ENCODE data around the gene ADGRG1.

Gene ADGRG1

DNA sequence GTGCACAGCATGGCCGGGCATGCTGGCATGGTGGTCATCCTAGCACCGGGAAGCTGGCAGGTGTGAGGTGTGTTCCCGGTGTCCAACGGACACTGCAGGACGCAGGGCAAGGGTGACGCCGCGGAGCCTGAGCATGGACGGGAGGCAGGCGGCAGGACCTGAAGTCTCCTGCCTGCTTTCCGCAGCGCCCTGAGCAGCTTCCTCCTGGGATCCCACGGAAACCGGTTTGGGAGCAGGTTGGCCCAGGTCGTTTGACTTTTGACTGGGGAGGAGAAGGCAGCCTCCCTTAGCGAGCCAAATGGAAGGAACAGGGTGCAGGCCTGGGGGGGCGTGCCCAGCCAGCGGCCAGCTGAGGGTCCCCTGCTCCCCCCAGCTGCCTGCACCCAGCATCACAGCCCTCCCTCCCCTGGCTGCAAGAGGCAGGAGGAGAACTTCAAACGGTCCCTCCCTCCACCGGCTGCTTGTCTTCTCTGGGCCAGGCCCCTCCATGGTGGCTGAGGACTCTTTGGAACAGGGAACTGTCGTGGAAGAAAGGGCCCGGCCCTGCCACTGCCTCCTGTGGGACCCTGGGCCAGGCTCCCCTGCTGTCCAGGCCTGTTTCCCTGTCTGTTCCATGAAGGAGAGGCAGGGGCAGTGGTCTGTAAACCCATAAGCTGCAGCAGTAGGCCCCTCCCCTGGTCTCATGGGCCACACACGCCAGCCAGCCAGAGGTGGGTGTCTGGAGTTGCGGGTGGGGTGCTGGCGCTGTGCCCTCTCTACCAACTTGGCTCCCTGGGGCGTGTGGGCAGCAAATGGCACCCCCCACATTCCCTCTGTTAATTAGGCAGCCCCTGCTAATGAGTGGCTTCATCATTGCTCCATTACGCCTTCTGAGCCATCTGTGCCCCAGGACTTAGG, 7.8 kb upstream of the ADGRG1 start:
- DNase-seq (ENCODE audit: low read depth), result no peak

DNA sequence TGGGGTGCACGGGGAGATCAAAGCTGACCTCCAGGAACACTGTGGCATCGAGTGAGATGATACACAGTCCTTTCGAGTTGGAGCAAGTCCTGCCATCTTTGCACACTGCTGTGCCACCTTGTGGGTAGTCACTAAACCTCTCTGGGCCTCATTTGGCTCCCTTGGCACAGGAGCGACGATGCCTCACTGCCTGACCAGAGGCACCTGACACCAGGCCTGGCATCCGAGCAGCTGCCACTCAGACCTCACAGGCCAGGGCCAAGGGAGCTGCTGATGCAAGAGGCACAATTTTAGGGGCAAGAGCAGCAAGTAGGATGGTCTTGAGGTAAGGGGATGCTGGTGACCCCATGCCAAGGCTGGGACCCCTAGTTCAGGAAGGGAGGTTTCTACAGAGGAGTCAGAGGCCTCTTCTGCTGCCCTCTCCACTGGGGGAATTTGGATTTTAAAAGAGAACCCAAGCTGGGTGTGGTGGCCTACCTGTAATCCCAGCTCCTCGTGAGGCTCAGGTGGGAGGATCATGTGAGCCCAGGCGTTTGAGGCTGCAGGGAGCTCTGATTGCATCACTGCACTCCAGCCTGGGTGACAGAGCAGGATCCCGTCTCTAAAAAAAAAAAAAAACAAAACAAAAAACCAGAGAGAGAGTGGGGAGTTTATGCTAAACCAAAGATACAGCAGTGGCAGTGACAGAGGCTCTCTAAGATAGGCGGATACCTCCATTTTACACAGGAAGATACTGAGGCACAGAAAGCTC, 6.7 kb upstream of the ADGRG1 start:
- no peak for DNase-seq (ENCODE audit: low read depth)

DNA sequence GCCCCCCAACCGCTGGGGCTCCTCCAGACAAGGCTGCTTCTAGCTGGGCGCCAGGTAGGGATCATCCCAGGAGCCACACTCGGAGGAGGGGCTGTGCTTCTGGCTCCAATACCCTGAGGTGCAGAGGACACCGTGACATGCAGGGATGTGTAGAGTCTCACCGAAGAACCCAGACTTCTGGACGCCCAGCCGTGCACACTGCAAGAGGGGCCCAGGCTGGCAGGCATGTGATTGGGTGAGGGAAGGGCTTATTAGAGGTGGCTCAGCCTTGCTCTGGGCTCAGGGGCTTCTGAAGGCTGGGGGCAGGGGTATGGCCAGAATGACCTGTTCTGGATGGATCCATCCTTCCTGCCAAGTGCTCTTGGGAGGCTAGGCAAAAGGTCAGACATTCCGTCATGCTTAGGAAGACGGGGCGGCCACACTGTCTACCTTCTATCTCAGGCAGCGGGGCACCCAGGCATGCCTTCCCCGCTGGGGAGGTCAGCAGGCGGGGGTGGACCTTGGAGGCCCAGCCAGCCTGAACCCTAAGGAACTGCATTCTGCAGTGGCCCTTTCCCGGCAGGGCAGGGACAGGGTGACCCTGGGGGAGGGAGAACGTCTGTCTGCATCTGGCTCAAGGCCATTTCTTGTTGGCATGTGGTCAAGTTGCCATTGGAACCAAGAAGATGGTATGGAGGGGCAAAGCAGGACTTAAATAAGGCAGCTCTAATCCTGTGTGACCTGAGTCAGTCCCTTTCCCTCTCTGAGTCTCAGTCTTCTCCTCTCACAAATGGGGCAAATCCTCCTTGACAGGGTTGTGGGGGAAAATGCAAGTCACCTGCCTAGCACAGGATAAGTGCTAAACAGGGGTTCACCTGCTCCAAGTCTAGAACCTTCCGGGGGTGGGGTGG, 5.8 kb upstream of the ADGRG1 start:
- DNase-seq (ENCODE audit: low read depth), result no peak

DNA sequence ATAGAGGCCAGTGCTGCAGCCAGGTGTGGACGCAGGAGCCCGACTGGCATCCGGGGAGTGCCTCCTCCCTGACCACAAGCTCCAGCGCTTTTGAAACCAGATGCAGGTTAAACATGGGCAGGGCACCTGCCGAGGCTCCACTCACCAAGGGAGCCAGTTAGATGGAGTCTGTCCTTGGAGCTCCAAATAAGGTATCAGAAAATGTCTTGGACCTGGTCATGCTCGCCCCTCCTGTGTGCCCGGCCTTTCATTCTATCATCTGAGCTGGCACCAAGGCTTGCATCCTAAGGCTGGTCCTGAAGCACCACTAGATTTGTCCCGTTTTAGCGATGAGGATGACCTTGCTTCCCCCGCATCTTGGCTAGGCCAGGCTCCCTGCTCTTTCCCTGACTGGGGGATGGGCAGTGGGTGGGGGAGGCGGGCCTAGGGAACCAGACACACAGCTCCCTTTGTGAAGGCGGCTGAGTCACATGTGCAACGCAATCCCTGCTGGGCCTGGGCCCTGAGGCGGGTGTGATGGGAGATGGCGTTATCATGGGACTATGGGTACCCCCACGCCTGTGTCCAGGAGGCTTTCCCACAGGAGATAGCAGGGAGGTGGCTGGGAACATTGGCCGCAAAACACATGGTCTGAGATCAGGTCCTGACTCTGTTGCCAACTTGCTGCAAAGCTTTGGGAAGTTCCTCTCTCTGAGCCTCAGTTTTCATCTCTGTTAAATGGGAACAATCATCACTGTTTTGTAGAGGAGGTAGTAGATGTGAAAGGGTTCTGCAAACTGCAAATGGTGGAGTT, 5.0 kb upstream of the ADGRG1 start:
- DNase-seq (ENCODE audit: low read depth), result no peak

DNA sequence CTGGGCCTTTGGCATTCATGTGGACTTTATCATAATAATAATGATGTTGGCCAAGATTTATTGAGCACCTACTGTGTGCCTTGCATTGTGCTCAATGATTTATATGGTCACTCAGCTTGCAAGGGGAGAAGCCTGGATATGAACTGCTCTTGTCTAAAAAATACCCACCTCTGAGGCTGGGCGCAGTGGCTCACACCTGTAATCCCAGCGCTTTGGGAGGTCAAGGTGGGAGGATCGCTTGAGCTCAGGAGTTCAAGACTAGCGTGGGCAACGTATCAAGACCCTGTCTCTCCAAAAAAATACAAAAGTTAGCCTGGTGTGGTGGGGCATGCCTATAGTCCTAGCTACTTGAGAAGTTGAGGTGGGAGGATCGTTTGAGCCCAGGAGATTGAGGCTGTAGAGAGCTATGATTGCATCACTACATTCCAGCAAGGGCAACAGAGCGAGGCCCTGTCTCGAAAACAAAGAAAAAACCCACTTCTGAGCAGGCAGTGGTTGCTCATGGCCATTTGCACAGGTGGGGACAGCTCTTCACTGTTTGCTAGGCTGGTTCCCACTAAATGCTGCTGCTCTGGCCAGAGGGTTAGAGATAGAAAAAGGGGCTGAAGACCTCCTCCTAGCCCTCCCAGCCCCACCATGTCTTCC, 4.3 kb upstream of the ADGRG1 start:
- no peak for DNase-seq (ENCODE audit: low read depth)

DNA sequence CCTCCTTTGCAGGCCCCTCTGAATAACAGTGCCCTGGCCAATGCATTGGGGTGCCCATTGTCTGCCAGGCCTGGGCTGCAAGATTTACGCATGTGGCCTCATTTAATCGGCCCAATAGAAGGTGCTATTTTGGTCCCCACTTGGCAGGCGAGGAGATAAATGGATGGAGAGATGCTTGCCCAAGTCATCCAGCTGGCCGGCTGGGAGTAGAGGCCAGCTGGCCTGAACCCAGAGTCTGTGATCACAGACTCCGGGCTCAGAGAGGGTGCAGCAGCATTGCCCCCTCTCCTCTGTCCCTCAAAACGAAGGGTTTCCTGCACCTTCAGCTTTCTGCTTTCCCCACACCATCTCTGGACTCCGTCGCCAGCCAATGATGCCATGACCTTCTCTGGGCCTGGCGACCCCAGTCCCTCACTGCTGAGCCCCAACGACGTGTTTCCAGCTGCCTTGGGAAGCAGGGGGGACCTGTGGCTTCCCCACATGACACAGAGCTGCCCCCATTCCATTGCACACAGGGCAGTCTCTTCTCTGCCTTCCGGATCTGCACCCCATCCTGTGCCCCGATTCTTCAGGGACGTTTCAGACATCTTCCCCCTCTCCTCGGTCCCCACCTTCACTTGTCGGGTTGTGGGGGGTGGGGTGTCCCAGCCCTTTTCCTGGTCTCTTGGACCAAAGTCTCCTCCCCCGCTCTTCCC, 3.5 kb upstream of the ADGRG1 start:
- DNase-seq (ENCODE audit: low read depth), result no peak

DNA sequence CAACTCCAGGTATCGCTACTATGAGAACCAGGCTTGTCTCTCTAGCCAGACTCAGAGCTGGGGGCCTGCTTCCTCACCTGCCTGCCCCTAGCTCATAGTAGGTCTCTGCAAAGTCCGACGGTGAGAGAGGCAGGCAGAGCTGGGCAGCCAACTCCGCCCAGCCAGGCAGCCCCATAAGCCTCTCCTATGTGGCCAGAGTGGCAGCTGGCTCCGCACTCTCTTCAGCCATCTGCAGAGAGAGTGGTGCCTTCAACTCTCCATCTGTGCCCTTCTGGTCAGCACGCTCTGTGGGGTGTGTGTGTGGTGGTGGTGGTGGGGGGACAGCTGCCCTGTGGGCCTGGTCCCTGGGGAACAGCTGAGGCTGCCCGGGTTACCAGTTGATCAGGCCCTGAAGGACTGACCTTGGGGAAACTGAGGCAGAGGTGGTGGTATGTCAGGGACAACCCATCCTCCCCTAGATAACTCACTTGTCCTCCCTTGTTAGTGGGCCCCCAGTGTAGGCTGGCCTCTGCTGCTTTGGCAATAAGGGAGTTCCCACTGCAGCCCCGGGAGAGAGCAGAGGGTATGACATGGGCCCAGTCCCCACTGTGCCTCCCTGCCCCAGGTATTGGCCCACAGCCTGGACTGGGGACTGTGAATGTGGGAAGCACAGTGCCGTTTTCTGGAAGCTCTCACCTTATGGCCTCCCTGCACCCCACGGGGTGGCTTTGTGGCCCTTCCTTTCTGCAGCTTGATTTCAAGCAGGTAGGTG, 1.8 kb upstream of the ADGRG1 start:
- no peak for DNase-seq (ENCODE audit: low read depth)

DNA sequence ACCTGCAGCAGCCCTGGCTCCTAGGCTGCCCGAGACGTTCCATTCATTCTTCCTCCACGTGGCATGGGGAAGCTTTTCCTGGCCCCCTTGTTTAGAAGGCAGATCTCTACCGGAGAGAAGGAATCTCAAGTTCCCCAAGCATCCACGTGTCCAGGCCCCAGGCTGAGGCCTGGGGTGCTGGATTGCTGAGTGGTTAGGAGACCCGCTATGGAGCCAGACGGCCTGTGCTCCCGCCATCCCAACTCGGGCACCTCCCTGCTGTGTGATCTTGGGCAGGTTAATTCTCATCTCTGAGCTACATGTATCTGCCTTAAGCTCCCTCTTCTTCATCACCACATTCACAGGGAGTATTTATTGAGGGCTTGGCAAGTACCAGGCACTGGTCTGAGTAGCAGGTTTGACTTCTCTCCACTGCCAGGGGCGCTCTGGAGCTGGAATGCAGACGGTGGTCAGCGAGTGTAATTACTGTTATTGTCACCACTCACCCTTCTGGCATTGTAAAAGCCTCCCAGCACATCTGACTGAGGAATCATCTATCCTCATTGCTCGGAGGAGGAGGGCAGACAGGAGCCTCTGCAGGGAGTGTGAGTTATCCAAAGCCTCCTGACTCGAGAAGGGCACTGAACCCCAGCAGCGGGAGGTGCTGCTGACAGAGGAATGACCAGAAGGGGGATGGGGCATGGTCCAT, 1.1 kb upstream of the ADGRG1 start:
- peak; percentile 41 for DNase-seq (ENCODE audit: low read depth)

DNA sequence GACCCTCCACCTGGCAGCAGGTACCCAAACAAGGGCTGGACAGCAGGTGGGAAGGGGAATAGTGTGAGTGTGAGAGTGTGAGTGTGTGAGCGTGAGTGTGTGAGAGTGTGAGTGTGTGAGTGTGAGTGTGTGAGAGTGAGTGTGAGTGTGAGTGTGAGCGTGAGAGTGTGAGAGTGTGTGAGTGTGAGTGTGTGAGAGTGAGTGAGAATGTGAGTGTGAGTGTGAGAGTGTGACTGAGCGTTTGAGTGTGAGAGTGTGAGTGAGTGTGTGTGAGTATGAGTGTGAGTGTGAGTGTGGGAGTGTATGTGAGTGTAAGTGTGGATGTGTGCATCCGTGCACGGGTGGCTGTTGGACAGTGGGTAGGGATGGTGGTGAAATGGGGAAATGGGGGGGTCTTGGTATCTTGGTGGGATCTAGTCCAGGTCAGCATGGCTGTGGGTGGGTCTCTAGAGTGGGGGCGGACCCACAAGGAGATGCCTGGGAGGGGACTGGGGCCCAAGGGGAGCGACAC, 408 bp downstream of the ADGRG1 start:
- DNase-seq (ENCODE audit: low read depth), result no peak

DNA sequence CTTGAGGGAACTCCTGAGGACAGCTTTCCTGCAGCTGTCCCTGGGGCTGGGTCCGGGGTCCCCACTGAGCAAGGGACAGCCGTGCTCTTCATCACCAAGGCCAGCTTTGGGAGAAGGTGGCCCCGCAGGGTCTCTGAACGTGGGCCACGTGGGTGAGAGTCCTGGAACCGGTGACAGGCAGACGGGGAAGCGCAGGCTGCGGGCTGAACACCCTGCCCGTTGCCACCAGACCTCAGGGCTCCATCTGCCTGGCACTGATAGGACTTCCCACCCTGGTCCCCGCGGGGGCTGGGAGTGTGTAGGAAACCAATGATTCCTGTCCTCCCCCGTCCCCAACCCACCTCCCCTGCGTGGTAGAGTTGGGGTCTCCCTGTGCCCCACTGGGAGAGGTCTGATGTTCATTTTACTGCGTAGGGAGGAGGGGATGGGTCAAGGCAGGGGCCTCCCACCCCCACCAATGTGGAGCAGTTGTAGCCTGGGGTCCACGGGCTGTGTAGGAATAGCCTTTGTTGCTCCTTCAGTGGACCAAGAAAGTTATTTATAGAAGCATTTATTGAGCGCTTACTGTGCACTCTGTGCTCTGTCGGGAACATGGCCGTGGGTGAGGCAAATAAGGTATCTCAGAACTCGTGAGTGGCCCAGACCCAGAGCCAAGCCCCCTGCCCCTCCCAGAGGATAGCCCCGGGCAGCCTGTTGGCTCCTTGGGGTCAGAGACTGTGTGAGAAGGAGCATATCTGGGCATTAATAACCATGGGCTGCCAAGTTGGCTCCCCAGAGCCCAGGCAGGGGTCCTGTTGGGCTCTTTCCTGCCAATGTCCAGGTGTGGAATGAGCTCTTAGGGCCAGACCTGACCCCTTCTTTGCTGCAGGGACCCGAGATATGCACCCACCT, 1.3 kb downstream of the ADGRG1 start:
- no peak for DNase-seq (ENCODE audit: low read depth)

DNA sequence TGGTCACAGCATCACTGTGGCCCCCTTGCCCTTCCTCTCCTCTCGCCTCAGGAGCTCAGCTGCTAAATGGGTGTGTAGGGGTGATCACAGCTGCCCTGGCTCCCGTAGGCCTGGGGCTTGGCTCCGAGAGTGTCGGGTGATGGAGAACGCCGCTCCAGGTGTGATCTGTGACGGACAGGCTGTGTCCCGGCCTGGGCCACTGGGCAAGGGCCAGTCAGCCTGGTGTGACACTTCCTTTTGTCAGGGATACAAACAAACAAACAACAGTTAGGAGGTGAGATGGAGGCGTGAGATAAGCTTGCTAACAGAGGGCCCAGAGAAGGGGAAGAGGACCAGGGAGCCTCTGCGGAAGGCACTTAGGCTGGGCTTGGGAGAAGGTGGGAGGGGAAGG, 2.0 kb downstream of the ADGRG1 start:
- no peak for DNase-seq (ENCODE audit: low read depth)

DNA sequence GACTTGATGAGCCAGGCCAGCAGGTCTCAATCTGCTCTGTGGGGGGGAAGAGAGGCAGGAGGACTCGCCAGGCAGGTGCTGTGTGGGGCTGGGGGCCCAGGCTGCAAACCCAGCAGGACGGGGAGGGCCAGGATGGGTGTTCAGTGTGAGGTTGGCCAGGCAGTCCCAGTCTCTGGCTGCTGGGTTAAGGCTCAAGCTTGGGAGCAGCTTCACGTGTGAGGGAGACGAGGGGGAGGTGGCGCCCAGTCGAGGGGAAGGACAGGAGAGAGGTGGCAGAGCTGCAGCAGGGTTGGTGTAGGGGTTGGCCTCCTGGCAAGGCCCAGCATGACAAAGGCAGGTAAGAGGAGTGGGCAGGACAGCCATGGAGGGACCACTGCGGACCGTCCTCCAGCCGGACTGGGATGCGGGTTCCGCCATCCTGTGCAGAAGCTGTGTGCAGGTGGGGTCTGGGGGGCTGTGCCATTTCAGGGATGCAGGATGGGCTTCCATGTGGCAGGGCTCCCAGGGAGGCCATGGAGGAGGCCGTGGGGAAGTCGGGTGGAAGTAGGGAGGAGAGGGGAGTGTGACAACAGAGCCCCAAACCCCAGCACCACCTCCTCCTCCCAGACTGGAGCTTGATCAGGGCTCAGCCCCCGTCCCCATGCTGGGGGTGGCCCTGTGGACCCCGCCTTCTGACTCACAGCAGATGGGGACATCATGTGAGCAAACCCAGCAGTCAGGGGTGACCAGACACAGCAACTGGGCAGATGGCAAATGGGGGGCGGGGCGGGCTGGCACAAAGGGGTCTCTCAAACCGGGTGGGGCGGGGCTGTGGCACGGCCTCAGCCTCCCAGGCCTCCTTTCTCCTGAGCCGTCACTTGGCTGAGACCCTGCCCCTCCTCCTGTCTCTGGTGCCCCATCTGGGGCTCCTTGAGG, 2.8 kb downstream of the ADGRG1 start:
- no peak for DNase-seq (ENCODE audit: low read depth)

DNA sequence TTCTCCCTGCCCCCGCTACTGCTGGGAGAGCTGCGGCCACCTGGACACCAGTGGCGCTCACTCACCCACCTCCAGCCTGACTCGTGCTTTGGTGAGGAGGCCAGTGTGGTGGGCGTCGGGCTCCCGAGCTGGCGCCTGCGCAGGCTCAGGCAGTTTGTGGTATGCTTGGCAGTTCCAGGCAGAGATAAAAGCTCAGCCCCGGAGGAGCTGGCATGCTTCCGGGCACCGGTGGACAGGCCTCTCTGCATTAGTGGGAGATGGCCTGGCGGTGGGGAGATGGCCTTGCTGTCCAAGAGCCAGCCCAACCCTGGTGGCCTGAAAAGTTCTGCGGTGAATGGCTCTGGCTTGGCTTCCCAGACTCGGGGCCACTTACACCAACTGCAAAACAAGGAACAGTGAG, 4.1 kb downstream of the ADGRG1 start:
- no peak for DNase-seq (ENCODE audit: low read depth)

DNA sequence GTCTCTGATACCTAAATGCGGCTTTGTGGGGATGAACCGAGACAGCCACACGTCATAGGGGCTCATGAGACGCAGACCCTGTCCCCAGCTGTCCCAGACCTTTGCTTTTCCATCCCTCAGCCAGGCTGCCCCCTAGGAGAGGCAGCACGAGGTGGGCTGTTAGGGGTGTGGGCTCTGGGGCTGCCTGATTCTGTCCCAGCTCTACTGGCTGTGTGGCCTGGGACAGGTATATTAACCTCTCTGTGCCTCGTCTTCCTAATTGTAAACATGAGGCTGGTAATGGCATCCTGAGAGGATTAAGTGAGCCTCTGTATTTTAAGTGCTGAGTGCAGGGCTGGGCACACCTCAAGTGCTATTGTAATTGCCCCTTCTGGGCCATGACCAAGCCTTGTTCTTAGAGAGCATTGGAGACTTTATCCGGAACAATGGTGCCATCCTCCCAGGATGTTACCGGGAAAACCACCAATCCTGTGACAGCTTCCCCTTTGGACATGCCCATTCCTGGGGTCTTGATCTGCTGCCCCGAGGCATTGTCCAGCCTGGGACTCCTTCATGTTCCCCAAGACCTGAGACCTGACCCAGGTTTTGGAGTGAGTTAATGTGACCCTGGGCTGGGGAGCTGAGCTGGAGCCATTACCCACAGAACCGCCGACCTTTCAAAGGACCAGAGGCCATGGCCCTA, 5.1 kb downstream of the ADGRG1 start:
- no peak for DNase-seq (ENCODE audit: low read depth)

DNA sequence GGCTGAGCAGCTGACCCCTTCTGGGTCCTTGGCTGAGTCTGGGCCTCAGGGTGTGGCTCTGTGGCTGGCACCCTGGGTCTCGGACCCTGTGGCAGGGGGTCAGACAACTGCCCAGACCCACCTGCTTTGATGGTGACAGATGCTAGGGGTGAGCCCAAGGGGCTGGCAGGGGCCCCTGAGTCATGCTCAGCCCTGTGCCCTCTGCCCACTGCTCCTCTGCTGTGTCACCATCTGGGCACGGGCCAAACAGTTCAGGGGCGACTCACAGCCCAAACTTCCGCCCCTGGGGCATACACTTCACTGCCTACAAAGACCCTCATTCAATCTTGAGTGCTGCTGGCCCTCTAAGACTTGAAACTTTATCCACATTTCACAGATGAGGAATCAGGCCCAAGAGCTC, 5.7 kb downstream of the ADGRG1 start:
- DNase-seq (ENCODE audit: low read depth), result no peak

Measured in HS-27A (cell line).